ENCODE measurements around the gene HNF1B.
A peak's percentile ranks its signal among the peaks of the same experiment; 100 is the strongest.

The HNF1B gene

GRCh38 chr17:37661400-37662014 lies 83.4 kb downstream of the HNF1B start:
- DNase-seq: no peak

- DNase-seq: no peak
Observed at GRCh38 chr17:37659925-37660324, 84.9 kb downstream of the HNF1B start.

- DNase-seq: no peak
Observed at GRCh38 chr17:37657202-37657601, 87.7 kb downstream of the HNF1B start.

- DNase-seq: no peak
Observed at GRCh38 chr17:37651849-37652248, 93.0 kb downstream of the HNF1B start.

- DNase-seq: peak; percentile 28
Observed at GRCh38 chr17:37650419-37651003, 94.3 kb downstream of the HNF1B start.

- no peak for DNase-seq
Observed at GRCh38 chr17:37648555-37648954, 96.3 kb downstream of the HNF1B start.

GRCh38 chr17:37647856-37648255 lies 97.0 kb downstream of the HNF1B start:
- DNase-seq: no peak

- no peak for DNase-seq
Observed at GRCh38 chr17:37643869-37644268, 101.0 kb downstream of the HNF1B start.

GRCh38 chr17:37643118-37643766 lies 101.6 kb downstream of the HNF1B start, which contains the start of gene DDX52:
DDX52 (minus strand) TSS chr17:37643446; CDS start chr17:37643420, 26 bp downstream.
- peak; percentile 92 for DNase-seq

- DNase-seq: no peak
Observed at GRCh38 chr17:37642681-37643080, 102.2 kb downstream of the HNF1B start.

GRCh38 chr17:37640015-37640414 lies 104.8 kb downstream of the HNF1B start:
- DNase-seq: no peak

GRCh38 chr17:37637956-37638355 lies 106.9 kb downstream of the HNF1B start:
- DNase-seq: no peak
